C4-2B (cell line): ENCODE data around the gene KLHL8.

ENCODE experiments used
- CTCF ChIP-seq: fragments of 450-650 bp; conservative IDR thresholded peaks from 2 replicates; pipeline ENCODE4 v1.5.1; 2017; ENCODE audit warnings: mild to moderate bottlenecking
- ZFX ChIP-seq: fragments of 450-650 bp; IDR thresholded peaks from 2 replicates; pipeline ENCODE4 v1.6.1; 2017

- TF ChIP-seq CTCF (no peak), ZFX (no peak)
These were observed 35.3 kb upstream of the KLHL8 start for GRCh38 chr4:87255755-87256154.
